CD4-positive, alpha-beta T cell (primary cell): ENCODE data around the gene CDH22. TPM values are rescaled to one million over a fixed set of nuclear protein-coding genes. Genes with fewer than 3 reads are reported as not detected.

ENCODE experiments used
- ATAC-seq: fragments of 200-7000 bp; cut with Tn5 transposase; one replicate; pipeline ENCODE4 v1.10.0; 2022; ENCODE audit warnings: mild to moderate bottlenecking; ENCODE audit not compliant: poor library complexity
- CTCF ChIA-PET: fragments of 350-600 bp; sonication (Branson Sonifier 250); formaldehyde crosslinking; loops from one replicate; lab custom pipeline; 2021; ENCODE audit warnings: antibody characterized with exemption, inconsistent platforms; lab: Charles Lee
- POLR2A ChIA-PET: fragments of 350-600 bp; sonication (Branson Sonifier 250); formaldehyde crosslinking; loops from one replicate; lab custom pipeline; 2021; ENCODE audit warnings: antibody characterized with exemption, inconsistent platforms; lab: Charles Lee
- DNase-seq, 14 experiments: peaks; one replicate each; pipeline ENCODE4 v3.0.0-alpha.2; 2013 to 2020; ENCODE audit warnings: mixed read lengths in 2 of 14
- H3K27ac ChIP-seq, 2 donors: one replicate each; pipeline versions ENCODE4 v1.5.1 to v1.7.0; 2013; ENCODE audit warnings: low read length in 2 of 2, low read depth in 1 of 2, mild to moderate bottlenecking in 1 of 2
- H3K27me3 ChIP-seq, 2 experiments: 1 replicate in 1 of 2; 2 replicates in 1 of 2; pipeline versions ENCODE4 v1.6.1 to v1.7.0; 2013; ENCODE audit warnings: low read length in 2 of 2, control low read depth in 1 of 2, mild to moderate bottlenecking in 1 of 2, moderate library complexity in 1 of 2; ENCODE audit not compliant: insufficient read depth in 2 of 2, control insufficient read depth in 1 of 2
- H3K36me3 ChIP-seq: one replicate; pipeline ENCODE4 v1.6.1; 2013; ENCODE audit warnings: low read length, control low read depth; ENCODE audit not compliant: insufficient read depth
- H3K4me1 ChIP-seq: one replicate; pipeline ENCODE4 v1.6.1; 2013; ENCODE audit warnings: low read length, control low read depth; ENCODE audit not compliant: insufficient read depth
- H3K4me3 ChIP-seq: one replicate; pipeline ENCODE4 v1.5.1; 2013; ENCODE audit warnings: mild to moderate bottlenecking, low read length, moderate library complexity
- H3K9me3 ChIP-seq, 2 experiments: 1 replicate in 1 of 2; 2 replicates in 1 of 2; pipeline versions ENCODE4 v1.6.1 to v1.7.0; 2013; ENCODE audit warnings: low read length in 2 of 2, mild to moderate bottlenecking in 2 of 2, control low read depth in 1 of 2, moderate library complexity in 1 of 2; ENCODE audit not compliant: control insufficient read depth in 1 of 2, insufficient read depth in 1 of 2
- H3K27ac Mint-ChIP-seq: one replicate; pipeline ENCODE4 v1.8.0; 2020; ENCODE audit warnings: mixed read lengths
- H3K27me3 Mint-ChIP-seq: one replicate; pipeline ENCODE4 v1.8.0; 2021; ENCODE audit warnings: mixed read lengths
- H3K36me3 Mint-ChIP-seq: one replicate; pipeline ENCODE4 v1.8.0; 2021; ENCODE audit warnings: low read depth, mixed read lengths
- H3K4me1 Mint-ChIP-seq: one replicate; pipeline ENCODE4 v1.8.0; 2021; ENCODE audit warnings: low read depth, mixed read lengths
- H3K4me3 Mint-ChIP-seq: one replicate; pipeline ENCODE4 v1.8.0; 2020; ENCODE audit warnings: mild to moderate bottlenecking, mixed read lengths
- H3K9me3 Mint-ChIP-seq: one replicate; pipeline ENCODE4 v1.8.0; 2020; ENCODE audit warnings: mixed read lengths
- intact Hi-C, 2 experiments: fragments of 100-400 bp; cut with DNase I in 1 of 2; cut with micrococcal nuclease in 1 of 2; formaldehyde crosslinking; loops; one replicate each; pipeline versions ENCODE4 v1.15.1 to v1.9.0; 2023 to 2025; cut with DNase I, micrococcal nuclease
- total RNA-seq, 174 experiments: library from RNA in 2 of 174; stranded (reverse) in 2 of 174; gene quantifications; one replicate each; pipeline ENCODE4 v1.2.3 and lab custom pipeline; 2021 to 2026
- TF ChIP-seq, protein P1 (sequence below): fragments of 200-600 bp; IDR thresholded peaks from one replicate; pipeline ENCODE4 v1.8.0; 2022; ENCODE audit warnings: antibody characterized with exemption, mild to moderate bottlenecking

The CDH22 gene
- total RNA-seq, 2 experiments from 2014 or later = not detected

DNA sequence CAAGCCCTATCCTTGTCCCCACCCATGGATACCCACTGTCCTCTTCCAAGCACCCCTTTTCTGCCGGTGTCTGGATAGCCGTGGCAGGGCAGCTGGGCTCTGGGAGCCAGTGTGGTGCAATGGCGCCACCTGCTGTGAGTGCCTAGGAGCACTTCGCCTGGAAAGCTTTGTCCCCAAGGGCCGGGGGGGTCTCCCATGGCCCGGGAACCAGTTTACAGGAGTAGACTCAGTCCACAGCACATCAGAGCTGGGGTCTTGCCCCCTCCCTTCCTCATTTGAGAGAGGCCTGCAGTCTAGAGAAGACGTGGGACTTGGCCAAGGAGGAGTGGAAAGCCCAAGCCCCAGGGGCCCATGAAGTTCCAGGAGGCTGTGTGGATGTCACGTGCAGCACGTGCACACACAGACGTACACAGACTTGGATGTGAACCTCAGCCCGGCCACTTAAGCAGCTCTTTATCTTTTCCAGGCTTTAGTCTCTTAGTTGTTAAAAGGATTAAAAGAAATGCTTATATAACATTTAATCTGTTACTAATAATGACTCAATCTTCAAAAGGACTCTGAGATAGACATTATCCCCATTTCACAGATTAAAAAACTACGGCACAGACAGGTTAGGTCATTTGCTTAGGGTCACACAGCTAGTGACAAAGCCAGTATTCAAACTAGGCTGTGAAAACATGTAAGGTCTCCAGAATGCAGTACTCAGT lies 40.9 kb upstream of the CDH22 start:
- Mint-ChIP-seq H3K4me3 (no peak overlapping the region), H3K4me1 (peaks cover 18% of the 10 kb centered on the region), H3K9me3 (no peaks in the 10 kb centered on the region), H3K36me3 (peaks cover 58% of the 10 kb centered on the region), H3K27ac (peak overlapping the region; percentile 42), H3K27me3 (no peaks in the 10 kb centered on the region)
- TF ChIP-seq, protein P1, sequence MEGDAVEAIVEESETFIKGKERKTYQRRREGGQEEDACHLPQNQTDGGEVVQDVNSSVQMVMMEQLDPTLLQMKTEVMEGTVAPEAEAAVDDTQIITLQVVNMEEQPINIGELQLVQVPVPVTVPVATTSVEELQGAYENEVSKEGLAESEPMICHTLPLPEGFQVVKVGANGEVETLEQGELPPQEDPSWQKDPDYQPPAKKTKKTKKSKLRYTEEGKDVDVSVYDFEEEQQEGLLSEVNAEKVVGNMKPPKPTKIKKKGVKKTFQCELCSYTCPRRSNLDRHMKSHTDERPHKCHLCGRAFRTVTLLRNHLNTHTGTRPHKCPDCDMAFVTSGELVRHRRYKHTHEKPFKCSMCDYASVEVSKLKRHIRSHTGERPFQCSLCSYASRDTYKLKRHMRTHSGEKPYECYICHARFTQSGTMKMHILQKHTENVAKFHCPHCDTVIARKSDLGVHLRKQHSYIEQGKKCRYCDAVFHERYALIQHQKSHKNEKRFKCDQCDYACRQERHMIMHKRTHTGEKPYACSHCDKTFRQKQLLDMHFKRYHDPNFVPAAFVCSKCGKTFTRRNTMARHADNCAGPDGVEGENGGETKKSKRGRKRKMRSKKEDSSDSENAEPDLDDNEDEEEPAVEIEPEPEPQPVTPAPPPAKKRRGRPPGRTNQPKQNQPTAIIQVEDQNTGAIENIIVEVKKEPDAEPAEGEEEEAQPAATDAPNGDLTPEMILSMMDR = peak; percentile 61
- CTCF ChIA-PET = interaction anchor here (0.6 to 2.3 kb wide), 13 partner anchors 9 to 379 kb away, joined by 3 to 20 read pairs (median 4); partner anchors contain the start of gene ELMO2
- Histone ChIP-seq H3K9me3 (no peaks in the 10 kb centered on the region), H3K4me3 (no peak overlapping the region), H3K36me3 (peaks cover 40% of the 10 kb centered on the region), H3K4me1 (peaks cover 10% of the 10 kb centered on the region), H3K27ac (no peak overlapping the region), H3K27me3 (no peaks in the 10 kb centered on the region)
- peak; percentile 61 for ATAC-seq
- POLR2A ChIA-PET = interaction anchor here (1.1 to 2.0 kb wide), 5 partner anchors 11 to 58 kb away, joined by 3 to 7 read pairs (median 6); partner anchors contain the start of gene ELMO2
- DNase-seq = peak; percentile 22 to 70 (median 39)
- intact Hi-C loops = loop anchor here (2.0 to 5.0 kb wide), 4 partner anchors 42 to 327 kb away; partner anchors contain the start of gene CDH22 (in 1 of the 2)

DNA sequence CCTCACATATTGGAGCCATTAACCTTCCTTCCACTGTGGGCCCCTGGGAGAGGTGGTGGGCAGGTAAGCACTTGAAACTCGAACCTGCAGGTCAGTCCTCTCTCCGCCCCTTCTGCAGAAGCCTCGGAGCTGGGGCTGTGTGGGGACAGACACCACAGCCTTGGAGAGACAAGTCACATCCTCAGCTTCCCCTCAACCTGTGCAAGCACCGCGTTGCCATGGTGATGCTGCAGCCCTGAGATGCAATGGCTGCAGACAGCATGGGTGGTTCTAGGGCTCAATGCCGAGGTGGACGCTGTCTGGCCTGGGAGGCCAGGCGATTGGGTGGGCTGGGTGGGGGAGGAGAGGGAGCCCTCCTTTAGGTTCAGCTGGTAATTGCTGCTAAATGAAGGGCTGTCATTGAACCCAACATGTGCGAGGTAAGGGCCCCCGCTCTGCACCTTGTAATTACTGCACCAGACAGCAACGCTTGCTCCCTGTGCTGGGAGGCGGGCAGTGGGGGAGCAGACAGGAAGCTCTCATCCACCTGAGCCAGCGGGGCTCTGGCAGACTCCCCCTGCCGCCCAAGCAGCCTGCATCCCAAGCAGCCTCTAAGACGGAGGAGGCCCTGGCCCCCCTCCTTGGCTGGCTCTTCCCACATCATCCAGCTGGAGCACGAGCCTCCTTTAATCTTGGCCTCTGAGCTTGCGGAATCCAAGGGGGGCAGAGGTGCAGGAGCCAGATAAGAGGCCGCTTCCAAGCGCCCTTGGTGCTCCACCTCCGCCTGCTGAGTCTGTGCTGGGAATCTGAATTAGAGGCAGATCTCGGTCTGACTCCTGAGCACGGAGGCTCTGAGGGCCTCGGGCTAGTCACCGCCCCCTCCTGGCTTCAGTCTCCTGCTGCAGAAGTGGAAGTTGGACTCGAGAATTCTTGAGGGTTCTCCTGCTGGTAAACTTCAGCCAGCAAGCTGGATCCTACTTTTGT lies 39.8 kb upstream of the CDH22 start:
- Histone ChIP-seq H3K27ac (no peak overlapping the region), H3K4me3 (no peak overlapping the region), H3K27me3 (no peaks in the 10 kb centered on the region), H3K36me3 (peaks cover 37% of the 10 kb centered on the region), H3K9me3 (no peaks in the 10 kb centered on the region), H3K4me1 (peaks cover 21% of the 10 kb centered on the region)
- Mint-ChIP-seq H3K36me3 (peaks cover 47% of the 10 kb centered on the region), H3K4me3 (no peak overlapping the region), H3K4me1 (peaks cover 24% of the 10 kb centered on the region), H3K9me3 (no peaks in the 10 kb centered on the region), H3K27me3 (no peaks in the 10 kb centered on the region), H3K27ac (no peak overlapping the region)
- DNase-seq = no peak
- intact Hi-C loops = loop anchor here (2.0 to 5.0 kb wide), 4 partner anchors 41 to 326 kb away; partner anchors contain the start of gene CDH22 (in 1 of the 2)
- TF ChIP-seq, protein P1 = no peak
- POLR2A ChIA-PET = interaction anchor here (1.1 to 2.0 kb wide), 4 partner anchors 13 to 59 kb away, joined by 3 to 7 read pairs (median 6); partner anchors contain the start of gene ELMO2
- CTCF ChIA-PET = interaction anchor here (0.6 to 2.3 kb wide), 10 partner anchors 11 to 378 kb away, joined by 3 to 20 read pairs (median 4); partner anchors contain the start of gene ELMO2
- no peak for ATAC-seq

DNA sequence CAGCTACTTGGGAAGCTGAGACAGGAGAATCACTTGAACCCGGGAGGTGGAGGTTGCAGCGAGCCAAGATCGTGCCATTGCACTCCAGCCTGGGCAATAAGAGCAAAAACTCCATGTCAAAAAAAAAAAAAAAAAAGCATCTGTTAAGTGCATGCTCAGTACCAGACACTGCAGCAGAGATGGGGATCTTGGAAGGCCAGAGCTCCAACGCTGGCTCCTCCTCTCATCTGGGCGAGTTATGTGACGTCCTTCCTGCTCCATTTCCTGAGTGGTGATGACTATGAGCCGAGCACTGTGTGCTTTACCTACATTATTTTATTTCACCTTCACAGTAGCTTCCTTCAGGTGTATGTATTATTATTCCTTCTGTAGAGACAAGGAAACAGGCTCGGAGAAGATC lies 38.5 kb upstream of the CDH22 start:
- no peaks in the 10 kb centered on the region for H3K9me3 ChIP-seq
- H3K27me3 ChIP-seq = peaks cover 3 to 5% of the 10 kb centered on the region in 2 experiments
- no peak for DNase-seq
- peaks cover 33% of the 10 kb centered on the region for H3K36me3 ChIP-seq
- H3K4me3 ChIP-seq = no peak overlapping the region
- H3K27ac Mint-ChIP-seq = peak overlapping the region; percentile 42
- ChIA-PET POLR2A (no interaction called here), CTCF (no interaction called here)
- TF ChIP-seq, protein P1 = no peak
- H3K27ac ChIP-seq = no peak overlapping the region
- intact Hi-C loops = loop anchor here in 1 of 2 experiments (5.0 kb wide), 2 partner anchors 39 to 324 kb away; partner anchors contain the start of gene CDH22
- peaks cover 30% of the 10 kb centered on the region for H3K4me1 Mint-ChIP-seq
- no peaks in the 10 kb centered on the region for H3K27me3 Mint-ChIP-seq
- H3K9me3 Mint-ChIP-seq = no peaks in the 10 kb centered on the region
- H3K4me3 Mint-ChIP-seq = no peak overlapping the region
- peaks cover 34% of the 10 kb centered on the region for H3K36me3 Mint-ChIP-seq
- ATAC-seq = no peak
- H3K4me1 ChIP-seq = peaks cover 31% of the 10 kb centered on the region
